Bone marrow (tissue), 2 donors: ENCODE results near the gene BCL2L15.
A peak's percentile ranks its signal among the peaks of the same experiment; 100 is the strongest.

Experiments
- DNase-seq, 2 donors: peaks; one replicate each; lab custom pipeline; 2025; lab: John Stamatoyannopoulos, UW

BCL2L15 gene

DNA sequence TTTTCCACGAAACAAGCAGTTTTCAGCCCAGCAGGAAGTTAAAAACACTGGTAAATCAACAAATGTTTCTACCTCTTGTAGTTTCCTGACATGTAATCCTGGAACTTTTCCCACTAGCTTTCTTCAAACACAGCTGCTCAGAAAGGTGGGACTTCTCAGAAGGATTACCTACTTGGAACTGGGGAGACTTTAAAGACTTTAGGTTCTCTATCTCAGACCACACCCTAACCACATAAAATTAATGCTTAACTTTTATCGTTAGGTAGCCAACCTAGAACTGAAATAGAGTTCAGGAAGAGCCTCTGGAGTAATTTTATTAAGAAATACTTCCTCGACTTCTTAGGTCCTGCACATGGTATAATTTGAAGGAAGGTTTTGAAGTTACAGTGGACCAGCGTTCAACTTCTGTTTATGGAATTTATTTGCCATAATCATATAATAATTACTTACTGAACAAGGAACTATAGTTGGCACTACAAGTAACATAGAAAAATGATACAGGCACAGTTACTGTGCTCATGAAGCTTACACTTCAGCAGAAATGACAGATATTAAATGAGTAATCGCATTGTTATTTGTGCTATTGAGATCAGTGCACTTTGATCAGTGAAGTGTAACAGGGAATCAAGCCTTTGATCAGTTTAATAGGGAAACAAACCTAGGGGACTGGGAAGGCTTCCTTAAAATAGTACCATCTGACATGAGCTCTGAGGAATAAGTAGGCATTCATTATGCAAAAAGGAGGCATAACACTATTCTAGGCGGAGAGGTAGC lies at the start of gene BCL2L15:
Gene BCL2L15, minus strand, starts transcription at position 180 of the 774 bp plus-strand sequence. CDS start 206 bp downstream, outside the sequence.
- DNase-seq = no peak

DNA sequence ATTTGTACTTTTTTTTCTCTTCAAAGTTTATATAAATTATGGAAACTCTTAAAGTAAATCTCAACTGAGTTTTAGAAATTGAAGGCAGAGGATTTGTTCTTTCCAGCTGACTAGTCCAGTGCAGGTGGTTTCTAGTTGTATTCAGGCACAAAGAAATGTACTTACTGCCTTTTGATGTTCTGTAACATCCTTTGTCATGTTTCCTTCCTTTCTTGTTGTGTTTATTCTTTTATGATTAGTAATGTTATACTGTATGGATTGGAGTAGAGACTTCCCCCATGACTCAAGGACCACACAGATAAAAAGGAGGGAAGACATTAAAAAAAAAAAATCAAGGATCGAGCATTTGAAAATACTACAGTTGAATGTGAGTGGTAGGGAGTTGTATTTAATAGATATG lies 49.8 kb upstream of the BCL2L15 start:
- peak in 1 of 2 donors; percentile 8 for DNase-seq

DNA sequence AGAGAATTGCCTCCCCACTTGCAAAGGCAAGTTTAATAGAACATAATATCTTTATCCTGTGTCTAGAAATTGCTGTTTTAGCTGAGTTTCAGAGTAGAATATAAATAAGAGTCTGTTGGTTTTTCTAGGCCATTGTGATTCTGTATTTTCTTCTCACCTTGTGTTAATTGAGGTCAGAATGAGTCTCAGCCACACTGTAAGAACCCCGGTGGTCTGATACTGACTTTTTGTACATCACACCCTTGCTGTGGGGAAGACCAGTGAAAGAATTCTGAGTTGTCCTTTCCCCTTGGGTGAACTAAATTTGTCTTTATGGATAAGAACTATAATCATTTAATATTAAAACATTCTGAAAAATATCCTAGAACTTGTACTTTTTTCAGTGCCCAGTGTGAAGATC lies 48.6 kb upstream of the BCL2L15 start:
- DNase-seq = no peak

DNA sequence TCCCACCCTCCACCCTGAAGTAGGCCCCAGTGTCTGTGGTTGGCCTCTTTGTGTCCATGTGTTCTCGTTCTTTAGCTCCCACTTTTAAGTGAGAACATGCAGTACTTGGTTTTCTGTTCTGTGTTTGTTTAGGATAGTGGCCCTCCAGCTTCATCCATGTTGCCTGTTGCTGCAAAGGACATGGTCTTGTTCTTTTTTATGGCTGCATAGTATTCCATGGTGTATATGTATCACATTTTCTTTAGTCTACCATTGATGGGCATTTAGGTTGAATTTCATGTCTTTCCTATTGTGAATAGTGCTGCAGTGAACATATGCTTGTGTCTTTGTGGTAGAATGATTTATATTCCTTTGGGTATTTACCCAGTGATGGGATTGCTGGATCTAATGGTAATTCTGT lies 47.8 kb upstream of the BCL2L15 start:
- DNase-seq = no peak

DNA sequence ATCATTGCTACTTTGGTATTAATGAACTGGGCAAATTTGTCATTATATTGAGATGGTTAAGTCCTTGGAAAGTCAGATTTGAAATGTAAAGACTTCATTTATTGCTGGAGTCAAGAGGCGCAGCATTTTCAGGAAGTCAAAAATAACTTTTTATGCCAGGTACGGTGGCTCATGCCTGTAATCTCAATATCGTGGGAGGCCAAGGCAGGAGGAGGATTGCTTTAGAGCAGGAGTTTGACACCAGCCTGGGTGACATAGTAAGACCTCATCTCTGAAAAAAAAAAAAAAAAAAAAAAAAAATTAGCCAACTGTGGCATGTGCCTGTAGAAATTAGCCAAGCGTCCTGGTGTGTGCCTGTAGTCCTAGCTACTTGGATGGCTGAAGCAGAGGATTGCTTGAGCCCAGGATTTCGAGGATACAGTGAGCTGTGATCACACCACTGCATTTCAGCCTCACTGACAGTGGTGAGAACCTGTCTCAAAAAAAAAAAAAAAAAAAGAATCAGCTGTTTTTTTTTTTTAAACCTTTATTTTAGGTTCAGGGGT lies 47.2 kb upstream of the BCL2L15 start:
- DNase-seq = no peak

DNA sequence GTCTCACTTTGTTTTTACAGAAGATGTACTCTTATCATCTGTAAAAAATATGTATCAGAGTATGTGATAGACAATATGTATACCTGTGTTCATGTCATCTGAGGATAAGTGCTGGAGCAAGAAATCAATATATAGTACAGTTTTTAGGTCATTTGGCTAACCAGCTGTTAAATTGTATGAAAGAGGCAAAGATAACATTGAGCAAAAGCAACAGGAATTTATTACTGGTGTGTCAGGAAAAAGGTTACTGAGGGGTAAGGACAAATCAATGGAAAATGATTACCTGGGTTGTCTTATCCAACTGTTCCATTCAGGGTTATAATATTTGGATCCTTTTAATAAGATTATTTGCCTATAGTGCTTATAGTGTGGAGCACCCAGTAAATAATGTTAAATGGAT lies 46.6 kb upstream of the BCL2L15 start:
- DNase-seq = no peak

DNA sequence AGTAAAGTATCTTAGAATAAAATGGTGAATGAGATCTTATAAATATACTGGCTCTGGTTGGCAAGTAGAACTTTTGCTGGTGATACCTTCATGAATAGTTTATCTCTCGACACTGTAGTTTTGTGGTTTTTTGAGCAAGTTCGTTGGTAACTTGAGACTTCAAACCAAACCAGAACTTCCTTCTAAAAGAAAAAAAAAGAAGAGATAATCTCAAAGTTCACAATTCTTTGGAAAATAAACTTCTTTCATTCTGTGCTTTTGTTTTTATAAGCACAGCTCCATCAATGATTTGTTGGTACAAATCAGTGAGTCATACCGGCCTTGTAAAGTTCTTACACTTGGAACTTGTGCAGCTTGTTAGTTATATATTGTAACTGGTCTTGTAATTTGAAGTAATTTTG lies 44.1 kb upstream of the BCL2L15 start:
- no peak for DNase-seq

DNA sequence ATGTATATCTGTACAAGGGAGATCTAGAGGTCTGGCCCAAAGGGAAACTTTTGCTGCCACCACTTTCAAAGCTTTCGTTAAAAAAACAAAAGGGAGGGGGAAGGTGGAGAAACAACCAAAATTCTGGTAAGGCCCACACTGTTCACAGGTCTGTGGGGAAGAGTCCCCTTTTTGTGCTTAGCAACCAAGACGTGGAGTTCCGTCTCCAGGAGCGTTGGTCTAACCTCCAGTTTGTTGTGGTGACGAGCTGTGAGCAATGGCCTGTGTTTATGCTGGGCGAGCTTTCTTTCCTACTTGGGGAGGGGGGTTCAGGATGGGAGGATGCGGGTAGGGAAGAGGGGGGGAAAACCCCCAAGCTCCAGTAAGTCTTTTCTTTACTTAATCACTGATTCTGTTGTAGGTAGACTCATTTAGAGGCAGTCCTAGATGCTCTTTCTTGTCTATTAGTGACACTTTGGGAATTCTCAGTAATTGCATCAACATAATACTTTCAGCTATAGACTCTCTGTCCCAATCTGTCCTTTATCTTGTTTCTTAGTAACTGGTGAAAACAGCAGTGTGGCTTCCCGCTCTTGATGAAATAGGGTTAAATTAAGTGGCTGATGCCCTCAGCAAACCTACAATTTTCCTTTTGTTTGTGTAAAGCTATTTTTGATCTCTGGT lies 43.2 kb upstream of the BCL2L15 start:
- peak; percentile 51 to 63 for DNase-seq

DNA sequence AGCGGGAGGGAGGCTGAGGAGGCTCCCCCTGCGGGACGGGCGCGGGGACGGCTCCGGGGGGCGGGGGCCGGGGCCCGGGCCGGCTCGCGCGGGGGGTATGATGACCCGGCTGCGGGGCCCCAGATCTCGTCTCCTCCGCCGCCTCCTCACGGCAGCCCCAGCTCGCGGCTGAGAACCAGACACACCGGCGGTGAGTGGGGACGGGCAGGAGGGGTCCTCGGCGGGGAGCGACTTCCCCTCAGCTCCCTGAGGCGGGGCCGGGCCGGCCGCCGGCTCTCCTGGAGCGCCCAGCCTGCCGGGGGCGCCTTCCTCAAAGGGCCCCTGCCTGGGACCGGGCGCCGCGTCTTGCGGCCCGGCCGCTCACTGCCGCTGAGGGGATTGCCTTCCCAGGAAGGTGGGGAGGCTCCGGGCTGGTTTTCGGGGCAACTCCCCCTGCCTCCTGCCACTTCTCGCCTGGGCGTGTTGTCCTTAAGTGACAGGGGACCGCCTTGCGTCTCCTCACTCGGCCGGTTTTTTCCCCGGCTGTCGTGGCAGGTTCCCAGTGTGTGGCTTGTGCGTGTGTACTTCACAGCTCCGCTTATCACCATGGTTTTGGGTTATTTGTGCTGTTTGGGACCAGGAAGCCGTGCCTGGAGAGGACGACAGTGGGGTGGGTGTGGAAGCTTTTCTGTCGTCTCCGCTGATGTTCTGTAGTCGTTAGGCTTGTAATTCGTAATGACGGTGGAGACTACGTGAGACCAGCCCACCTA lies 42.5 kb upstream of the BCL2L15 start:
- DNase-seq = peak in 1 of 2 donors; percentile 87

DNA sequence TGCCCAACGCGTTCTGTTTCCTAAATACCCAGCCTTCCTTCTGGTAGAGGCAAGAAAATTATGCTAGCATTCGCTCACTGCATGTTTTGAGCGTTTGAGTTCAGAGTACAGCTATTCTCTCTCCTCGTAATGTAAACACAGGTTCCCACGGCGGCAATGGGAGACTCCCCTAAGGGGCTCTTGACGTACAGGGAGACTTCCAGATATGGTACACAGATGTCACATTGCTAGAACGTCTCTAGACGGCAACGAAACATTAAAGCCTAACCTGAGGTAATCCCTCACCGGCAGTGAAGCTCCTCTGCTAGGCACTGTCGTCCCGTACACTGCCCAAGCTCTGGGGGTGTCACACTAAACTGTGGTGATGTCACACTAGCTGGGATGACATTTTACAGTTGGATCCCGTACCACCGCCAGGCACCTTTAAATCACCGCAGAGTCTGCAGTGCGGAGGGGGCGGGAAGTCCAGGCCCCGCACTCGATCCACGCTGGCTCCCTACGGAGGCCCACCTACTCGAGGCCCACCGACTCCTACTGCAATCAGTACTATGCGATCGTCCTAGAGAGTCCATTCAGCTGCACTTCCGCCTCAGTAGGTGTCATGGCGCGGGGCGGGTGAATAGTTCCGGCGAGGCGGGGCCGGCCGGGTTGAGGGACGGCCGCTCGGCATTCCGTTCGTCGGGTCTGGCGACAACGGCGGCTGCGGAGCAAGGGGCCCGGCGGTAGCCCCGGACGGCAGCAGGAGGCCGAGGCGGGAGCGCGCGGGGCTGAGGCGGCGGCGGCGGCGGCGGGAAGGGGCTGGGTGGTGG lies 41.8 kb upstream of the BCL2L15 start, which contains the start of gene HIPK1:
Gene HIPK1, plus strand, starts transcription at position 384 of the 809 bp plus-strand sequence.
- peak; percentile 86 to 92 for DNase-seq

DNA sequence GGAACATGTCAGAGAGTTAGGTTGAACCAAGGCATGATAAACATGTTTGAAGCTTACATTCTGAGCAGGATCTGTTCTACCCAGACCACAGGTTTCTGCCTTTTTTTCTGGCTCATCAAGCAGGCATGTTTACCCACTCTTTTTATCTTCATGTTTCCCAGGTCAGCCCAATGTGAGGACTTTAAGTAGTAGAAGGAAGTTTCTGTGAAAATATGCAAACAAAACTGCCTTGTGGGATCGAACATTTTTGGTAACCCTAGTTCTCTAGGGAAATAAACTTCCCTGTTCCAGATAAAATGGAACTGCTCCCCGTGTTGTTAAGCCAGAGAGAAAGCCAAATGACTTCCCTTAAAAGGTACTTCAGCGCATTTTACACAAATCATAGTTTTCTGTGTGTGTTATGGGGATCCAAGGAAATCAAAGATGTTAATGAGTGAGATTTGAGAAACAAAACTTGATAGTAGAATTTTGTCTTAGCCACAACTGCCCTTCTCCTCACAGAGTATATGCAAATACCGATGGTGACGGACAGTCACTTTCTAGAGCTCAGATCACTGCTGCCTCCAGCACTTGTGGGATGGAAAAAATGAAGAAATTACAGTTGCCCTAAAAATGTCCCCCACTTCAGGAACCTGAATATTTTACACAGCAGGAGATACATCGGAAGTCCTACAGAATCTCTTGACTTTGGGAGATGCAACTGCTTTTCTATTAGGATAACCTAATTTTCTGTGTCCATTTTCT lies 41.0 kb upstream of the BCL2L15 start:
- no peak for DNase-seq

DNA sequence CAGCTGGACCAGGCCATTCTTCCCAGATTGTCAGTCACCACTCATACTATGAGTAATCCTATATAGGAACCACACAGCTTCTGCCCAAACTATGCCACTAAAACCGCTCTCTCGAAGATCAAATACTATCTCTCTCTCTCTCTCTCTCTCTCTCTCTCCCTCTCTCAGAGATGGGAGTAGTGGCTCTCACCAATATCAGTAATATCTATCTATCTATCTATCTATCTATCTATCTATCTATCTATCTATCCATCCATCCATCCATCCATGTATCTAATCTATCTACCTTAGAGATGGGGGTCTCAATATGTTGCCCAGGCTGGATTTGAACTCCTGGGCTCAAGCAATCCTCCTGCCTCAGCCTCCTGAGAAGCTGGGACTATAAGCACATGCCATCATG lies 37.1 kb upstream of the BCL2L15 start:
- DNase-seq = no peak

DNA sequence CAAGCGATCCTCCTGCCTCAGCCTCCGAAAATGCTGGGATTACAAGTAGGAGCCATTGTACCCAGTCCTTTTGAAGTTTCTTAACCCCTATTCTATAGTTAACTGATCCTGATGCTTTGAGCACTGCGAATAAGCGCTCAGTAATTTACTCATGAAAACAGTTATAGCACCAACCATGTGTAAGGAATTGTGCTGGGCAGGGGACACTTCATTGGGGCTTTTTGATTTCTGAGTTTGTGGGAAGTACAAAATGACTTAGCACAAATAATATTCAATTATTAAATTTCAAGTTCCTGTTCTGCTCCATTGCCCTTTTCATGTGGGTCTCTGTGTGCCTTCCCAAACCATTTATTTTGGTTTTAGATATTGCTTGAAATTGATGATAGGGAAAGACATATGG lies 35.6 kb upstream of the BCL2L15 start:
- DNase-seq = no peak

DNA sequence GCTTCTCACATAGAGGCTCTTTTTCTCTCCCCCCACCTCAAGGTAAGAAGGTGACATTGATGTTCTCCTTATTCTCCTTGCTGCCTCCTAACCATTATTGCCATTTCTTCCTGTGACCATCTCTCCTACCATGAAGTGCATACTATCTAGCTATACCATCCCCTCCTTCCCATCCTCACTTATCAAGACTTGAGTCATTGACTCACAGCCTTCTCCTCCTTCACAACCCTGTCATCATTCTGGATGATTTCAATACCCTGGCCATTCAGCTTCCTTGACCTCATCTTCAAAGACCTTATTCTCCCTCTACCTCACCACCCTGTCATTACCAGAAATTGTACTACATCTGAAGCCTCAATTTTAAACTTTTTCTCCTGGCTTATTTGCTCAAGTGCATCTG lies 30.9 kb upstream of the BCL2L15 start:
- no peak for DNase-seq

DNA sequence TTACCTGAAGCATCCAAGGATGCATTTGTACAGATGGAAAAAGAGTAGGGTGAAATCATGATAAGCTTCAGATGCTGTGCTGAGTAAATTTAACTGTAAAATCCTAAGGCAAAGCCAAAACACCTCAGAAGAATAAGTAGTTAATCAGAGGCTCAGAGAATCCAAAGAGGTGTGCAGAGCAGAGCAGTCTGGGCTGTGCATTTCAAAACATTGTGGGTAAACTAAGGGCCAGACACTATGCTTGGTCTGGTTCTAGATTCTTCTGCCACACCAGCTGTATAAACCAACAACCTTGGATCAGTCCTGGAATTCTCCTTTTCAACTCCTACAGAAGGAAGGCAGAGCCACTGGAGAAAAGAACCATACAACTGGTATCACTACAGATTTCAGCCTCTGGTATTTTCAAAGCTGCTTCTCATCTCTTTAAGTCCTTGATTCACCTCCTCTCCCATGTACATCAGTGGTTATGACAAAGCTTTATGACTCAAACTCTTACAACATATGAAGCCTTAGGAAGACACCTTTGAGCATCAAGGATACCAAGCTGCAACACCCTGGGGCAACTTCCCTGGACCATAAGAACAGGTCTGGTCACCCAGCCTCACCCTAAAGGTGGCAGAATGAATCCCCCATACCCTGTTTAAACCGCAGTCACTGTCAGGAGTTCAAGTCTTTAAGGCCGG lies 30.2 kb upstream of the BCL2L15 start:
- no peak for DNase-seq

DNA sequence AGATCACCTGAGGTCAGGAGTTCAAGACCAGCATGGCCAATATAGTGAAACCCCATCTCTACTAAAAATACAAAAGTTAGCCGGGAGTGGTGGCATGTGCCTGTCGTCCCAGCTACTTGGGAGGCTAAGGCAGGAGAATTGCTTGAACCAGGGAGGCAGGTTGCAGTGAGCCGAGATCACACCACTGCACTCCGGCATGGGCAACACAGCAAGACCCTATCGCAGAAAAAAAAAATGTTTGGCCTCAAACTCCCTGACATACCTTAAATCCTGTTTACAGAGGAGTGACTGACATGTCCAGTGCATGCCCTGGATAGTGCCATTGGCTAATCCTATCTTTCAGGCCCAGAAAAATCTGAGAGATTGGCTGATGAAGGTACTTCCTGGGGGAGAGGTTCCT lies 29.6 kb upstream of the BCL2L15 start:
- DNase-seq = no peak

DNA sequence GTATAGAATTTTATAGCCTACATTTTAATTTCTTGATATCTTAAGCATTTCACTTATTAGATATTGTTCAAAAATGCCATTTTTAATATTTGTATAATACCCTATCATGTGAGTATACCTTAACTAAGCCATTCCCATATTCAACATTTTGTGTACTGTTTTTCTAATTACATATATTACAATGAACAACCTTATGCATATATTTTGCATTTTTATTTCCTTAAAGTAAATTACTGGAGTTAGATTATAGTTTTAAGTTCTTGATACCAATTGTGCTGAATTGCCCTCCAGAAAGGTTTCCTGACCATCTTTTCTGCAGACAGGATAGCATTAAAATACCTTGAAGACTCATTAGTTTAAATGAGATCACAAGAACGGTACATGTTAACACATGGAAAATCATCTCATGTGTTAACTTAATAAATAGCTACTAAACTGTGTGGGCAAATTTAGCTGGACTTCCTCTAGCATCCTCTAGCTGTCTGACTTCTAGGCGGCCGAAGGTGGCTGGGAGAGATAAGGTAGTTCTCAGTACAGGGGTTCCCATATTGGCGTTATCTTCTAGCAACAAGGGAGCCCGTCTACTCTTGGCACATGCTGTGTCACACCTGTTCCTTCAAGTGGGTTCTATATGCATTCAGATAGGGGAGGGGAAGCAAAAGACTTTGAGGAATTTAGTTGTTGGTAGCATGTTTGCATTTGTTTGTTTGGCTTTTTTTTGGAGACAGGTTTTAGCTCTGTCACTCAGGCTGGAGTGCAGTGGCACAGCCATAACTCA lies 26.7 kb upstream of the BCL2L15 start:
- DNase-seq = no peak

DNA sequence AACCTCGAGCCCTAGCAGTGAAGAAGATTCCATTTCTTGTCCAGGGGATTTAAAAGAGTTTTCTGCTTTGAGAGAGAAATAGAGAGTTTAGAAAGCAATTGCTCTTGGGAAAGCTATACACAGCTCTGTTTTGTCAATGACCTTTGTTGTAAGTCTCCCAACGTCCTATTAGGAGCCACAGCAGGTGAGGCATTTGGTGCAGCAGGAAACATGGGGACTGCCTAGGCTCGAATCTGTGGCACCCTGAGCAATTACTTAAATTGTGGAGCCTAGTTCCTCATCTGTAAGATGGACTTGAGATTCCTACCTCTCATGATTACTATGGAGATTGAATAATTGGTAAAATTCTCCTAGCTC lies 25.9 kb upstream of the BCL2L15 start:
- DNase-seq = no peak

DNA sequence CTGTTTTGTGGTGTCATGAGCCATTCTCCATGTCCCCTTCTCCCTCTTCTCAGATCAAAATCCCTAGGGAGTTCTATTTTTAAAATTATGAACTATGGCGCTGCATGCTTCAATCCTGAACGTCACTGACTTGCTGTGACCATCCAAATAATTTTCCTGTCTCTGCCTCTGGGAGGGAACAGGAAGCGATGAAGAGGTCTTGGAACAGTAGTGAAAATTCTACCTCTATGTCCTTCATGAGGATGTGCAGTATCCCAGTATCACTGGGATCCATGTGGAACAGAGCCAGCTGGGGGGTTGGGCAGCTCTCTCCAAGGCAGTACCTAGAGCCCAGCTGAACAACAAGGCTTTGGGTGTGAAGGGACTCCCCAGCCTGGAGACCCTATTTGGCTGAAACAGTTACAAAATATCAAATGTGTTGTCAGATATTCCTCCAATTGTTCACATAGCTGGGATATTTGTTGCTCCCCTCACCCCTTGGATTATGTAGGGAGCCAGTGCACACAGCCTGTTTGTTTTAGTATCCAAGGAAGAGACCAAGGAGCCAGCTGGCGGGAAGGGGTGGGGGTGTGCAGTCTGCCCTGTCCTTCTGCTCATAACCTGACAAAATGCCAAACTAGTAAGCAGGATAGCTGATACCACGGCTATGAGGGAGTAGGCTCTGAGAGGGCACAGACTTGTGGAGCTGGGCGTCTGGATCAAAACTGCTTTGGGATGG lies 25.4 kb upstream of the BCL2L15 start:
- DNase-seq = no peak
